Measurements from ENCODE around the gene HLA-DQA1.
"Not testable (repeated sequence)": the region's sequence is repeated elsewhere in the genome, so short reads cannot be mapped to it uniquely, and the experiment has no call there.

Gene HLA-DQA1

DNA sequence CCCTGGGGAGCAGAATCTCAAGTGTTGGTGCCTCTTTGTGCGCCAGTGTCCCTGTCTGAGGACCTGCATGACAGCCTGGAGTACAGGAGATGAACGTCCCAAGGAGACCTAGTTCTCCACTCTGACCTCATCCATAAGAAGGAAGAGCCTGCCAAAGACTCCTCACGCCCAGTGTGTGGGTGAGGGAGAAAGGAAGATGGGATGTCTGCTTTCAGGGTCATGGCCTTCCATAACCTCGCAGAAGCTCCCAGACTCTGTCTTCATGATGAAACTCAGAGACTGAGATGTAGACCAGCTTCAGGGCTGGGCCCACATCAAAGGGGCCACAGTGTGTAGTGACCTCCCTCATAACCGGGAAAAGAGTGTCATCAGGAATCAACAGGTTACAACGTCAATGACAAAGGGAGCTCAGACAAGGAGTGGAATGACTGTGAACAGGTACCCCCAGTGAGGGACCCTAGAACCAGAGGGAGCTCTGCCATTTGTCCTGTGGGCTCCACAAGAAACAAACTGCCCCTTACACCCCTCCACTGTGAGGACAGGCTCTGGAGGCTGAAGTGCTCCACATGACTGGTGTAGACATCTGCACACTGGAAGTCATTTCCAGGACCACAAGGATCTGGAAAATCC lies 21.2 kb downstream of the HLA-DQA1 start:
- DNase-seq (ENCODE audit: low spot score): no peak

DNA sequence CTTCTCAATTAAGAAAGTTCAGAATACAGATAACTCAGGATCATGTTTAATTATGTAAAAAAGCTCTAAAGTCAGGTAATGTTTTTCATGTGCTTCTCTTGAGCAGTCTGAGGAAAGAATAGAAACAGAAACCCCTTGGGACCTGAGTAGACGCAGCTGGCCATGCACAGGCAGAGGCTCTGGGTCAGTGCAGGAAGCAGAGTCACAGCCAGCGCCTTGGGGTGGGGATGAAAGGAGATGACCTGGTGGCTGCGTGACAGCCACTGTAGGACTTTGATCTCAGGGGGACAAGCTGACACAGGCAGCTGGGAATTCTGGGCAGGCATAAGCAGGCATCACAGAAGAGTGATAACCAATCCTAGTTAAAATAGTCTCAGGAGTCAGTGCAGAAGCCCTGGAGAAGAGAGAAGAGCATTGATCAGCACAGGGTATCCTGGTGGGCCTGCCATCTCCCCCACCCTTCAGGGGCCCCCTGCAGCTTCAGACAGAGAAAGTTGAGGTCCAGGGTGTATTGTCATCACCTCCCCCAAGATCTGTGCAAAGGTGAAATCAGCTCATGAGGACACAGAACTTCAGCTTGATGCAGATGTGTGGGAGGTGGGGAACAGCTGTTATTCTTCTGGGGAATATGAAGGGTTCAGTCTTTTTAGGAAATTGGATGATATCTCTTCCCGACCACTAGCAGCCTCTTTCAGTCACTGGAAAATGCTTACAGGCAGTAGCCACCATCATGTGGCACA lies 22.8 kb downstream of the HLA-DQA1 start:
- no peak for DNase-seq (ENCODE audit: low spot score)

DNA sequence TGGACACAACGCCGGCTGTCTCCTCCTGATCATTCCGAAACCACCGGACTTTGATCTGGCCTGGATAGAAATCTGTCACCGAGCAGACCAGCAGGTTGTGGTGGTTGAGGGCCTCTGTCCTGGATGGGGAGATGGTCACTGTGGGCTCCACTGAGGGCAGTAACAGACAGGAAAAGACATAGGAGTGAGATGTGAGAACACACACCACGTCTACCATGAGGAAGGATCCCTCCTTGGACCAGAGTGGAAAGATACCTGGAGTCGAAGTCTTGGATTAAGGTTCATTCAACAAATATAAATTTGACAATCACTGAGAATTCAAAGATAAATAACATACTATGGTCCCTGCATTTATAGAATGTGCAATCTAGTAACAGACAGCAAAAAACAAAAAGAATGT lies 24.9 kb downstream of the HLA-DQA1 start:
- no peak for DNase-seq (ENCODE audit: low spot score)

DNA sequence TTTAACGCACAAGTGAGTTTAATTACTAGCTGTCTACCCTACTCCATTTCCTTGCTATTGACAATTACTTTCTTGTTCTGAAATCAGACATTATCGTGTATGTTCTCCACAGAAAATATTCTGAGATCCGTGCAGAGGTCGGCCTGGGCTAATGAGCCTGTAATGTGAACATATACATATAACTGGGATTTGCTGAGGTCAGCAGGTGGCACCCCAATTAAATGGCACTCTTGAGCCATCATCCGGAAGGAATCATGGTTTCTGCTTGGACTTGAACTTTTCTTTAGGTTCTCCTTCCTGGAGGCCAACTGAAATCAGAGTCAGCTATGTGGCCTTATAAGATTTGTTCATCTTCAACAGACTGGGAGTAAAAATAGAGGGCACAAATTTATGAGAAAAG lies 25.6 kb downstream of the HLA-DQA1 start:
- no peak for DNase-seq (ENCODE audit: low spot score)

DNA sequence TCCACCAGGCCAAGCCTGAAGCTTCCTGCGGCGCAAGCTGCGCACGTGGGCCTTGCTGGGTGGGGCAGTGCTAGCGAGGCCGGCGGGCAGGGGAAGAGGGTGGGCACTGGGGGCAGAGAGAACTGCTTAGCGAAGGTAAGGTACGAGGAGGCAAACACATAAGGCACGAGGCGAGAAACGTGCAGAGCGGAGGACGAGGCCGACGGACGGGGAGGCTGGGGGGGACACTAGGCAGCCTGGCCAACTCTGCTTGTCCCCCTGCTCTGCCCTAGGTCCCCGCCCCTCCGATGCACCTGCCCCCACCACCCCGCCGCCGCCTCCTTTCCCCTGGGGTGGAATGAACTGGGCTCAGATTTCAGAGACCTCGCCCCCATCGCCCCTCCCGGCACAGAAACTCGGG lies 27.1 kb downstream of the HLA-DQA1 start:
- no peak for DNase-seq (ENCODE audit: low spot score)

DNA sequence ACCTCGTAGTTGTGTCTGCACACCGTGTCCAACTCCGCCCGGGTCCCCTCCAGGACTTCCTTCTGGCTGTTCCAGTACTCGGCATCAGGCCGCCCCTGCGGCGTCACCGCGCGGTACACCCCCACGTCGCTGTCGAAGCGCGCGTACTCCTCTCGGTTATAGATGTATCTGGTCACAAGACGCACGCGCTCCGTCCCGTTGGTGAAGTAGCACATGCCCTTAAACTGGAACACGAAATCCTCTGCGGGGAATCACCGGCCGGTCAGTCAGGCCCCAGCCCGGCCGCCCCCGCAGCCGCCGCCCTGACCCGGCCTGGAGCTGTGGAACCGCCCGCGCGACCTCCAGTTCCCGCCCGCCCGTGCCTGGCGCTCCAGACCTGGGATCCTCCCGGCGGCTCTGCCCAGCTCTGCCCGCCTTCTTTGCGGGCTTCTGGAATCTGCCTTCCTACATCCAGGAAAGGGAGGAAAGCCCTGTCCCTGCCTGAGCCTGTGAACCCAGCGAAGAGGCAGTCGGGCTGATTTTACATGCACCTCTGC lies 27.7 kb downstream of the HLA-DQA1 start:
- DNase-seq (ENCODE audit: low spot score): peak; percentile 26

DNA sequence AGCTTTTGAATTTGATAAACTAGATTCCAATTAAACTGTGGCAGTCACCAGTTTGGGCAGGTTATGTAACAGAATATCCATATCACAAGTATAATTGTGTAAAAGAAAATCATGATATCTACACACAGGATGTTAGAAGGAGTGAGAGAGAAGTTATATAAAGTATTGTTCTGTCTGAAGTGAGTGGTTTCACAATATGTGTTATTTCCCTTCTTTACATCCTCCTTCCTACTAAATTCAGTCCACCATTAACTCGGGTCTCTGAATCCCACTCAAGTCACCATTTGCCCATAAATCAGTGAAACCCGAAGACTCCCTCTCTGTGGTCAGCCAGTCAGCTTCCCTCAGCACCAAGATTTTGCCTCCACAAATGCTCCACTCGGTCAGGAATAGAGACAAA lies 28.5 kb downstream of the HLA-DQA1 start:
- no peak for DNase-seq (ENCODE audit: low spot score)

DNA sequence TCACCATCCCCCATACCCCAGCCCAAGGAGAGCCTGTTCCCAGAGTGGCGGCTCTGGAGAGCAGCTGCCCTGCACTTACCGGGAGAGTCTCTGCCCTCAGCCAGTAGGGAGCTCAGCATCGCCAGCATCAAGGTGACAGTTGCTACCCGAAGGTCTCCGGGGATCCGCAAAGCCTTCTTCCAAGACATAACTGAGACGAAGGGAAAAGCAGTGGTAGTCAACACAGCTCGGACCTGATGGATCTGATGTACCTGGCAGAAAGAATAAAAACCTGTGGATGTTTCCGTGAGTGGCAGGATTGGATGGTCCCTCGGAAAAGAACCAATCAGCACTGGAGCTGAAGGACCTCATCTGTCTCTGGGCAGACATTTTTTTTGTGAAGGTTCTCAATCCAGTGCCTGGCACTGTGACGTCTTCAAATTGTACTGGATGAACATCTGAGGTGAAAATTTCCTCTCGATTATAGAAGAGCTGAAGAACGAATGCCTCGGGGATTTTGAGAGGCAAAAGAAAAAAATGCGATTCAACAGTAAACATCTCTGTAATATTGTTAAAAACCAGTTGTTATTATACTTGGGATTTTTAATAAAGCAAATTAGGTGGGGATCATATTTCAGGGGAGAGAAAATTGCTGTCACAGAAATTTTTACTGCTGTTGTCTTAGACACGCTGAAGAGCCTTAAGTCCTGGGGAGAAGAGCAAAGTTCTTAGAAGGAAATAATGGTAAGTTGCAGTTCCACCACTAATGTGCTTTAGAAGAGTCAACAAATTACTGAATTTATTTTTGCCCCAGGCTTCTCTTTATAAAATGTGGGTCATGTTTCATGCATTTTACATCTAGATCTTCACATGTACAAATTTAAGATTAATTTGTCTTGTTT lies 29.5 kb downstream of the HLA-DQA1 start, which contains the start of gene HLA-DQB1:
Gene HLA-DQB1, minus strand, starts transcription at position 238 of the 881 bp plus-strand sequence. Its CDS starts 50 bp downstream, at position 188.
- peak; percentile 33 for DNase-seq (ENCODE audit: low spot score)

DNA sequence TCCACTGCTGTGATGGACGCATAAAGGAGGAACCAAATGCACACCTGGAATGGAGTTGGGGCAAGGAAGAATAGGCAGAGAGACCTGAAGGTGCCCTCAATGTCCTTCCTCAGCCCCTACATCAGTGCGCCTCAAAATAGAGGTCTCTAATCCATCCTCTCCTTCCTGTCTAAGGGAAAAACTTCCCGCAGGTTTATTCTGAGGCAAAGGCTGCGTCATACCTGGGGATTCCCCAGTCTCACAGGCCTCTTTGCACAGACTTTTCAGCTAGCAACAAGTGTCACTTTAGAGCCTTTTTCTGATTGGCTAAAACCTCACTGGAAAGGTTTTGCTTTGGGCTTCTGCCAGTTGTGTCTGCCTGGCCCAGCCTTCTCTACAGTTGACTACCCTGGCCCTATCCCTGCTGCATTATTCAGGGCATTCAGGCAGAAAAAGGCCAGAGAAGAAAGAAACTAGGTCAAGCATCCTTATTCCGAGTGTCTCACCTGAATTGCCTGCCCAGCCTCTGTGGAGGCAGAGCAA lies 31.1 kb downstream of the HLA-DQA1 start:
- DNase-seq (ENCODE audit: low spot score): no peak

DNA sequence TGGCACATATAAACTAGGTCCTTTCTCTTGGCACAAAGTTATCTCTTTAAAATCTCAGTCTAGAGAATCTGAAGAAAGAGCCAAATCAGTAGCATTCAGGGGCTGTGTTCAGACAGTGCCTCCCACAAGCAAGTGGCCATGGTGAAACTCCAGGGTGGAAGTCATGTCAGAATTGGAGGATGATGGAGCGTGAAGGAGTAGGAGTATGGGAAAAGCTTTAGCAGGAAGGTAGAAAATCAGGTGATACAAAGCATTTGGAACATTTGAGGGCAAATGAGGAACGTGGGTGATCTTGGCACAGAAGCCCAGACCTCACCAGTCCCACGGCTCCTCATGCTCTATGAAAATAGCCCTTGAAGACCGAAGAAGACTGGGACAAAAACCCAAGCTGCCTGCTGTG lies 32.0 kb downstream of the HLA-DQA1 start:
- no peak for DNase-seq (ENCODE audit: low spot score)

DNA sequence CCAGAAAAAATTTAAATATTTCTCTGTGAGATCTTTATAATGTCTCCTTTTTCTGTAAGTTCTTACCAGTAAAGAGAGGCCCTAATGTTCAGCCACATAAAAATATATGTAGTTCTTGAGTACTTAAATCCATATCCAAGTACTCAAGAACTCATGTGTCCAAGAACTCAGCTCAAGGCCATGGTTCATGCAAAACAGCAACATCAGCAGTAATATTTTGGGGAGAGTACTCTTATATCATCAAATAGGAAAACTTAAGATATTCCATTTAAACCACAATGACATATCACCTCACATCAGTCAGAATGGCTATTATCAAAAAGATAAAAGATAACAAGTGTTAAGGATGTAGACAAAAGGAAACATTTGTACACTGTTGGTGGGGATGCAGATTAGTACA lies 32.7 kb downstream of the HLA-DQA1 start:
- no peak for DNase-seq (ENCODE audit: low spot score)

DNA sequence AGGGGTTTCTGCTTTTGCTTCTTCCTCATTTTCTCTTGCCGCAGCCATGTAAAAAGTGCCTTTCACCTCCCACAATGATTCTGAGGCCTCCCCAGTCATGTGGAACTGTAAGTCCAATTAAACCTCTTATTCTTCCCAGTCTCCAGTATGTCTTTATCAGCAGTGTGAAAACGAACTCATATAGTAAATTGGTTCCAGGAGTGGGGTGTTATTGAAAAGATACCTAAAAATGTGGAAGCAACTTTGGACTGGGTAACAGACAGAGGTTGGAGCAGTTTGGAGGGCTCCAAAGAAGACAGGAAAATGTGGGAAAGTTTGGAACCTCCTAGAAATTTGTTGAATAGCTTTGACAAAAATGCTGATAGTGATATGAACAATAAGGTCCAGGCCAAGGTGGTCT lies 34.7 kb downstream of the HLA-DQA1 start:
- not testable (repeated sequence) for DNase-seq (ENCODE audit: low spot score)

DNA sequence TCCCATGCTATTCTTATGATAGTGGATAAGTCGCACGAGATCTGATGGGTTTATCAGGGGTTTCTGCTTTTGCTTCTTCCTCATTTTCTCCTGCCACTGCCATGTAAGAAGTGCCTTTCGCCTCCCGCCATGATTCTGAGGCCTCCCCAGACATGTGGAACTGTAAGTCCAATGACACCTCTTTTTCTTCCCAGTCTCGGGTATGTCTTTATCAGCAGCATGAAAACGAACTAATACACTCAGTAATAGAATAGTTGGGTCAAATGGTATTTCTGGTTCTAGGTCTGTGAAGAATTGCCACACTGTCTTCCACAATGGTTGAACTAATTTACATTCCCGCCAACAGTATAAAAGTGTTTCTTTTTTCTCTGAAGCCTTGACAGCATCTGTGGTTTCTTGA lies 36.9 kb downstream of the HLA-DQA1 start:
- not testable (repeated sequence) for DNase-seq (ENCODE audit: low spot score)

DNA sequence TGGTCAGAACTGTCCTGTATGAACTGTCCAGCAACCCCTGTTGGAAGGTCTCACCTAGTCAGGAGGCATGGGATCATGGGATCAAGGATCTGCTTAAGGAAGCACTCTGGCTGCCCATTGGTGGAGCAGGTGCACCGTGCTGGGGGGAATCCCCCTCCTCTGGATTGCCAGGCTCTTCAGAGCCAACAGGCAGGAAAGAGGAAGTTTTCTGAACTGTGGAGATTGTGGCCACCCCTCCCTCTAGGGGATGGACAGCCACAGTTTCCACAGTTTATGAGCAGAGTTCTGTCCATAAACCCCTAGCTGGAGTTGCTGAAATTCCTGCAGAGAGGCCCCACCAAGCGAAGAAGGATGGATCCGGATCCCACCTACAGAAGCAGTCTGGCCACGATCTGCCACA lies 42.3 kb downstream of the HLA-DQA1 start:
- DNase-seq (ENCODE audit: low spot score): no peak

DNA sequence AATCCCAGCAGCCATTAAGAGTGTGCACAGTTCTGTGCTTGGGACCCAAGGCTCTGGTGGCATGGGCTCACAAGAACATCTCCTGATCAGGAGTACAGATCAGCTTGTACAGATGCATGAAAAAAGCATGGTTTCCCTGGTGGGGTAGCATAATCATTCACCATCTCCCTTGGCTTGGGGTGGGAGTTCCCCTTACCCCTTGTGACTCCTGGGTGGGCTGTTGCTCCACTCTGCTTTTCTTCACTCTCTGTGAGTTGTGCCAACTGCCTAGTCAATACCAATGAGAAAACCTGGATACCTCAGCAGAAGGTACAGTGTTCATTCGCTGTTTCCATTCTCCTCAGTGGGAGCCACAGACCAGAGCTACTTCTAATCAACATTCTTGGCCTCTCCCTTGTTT lies 42.8 kb downstream of the HLA-DQA1 start:
- no peak for DNase-seq (ENCODE audit: low spot score)

DNA sequence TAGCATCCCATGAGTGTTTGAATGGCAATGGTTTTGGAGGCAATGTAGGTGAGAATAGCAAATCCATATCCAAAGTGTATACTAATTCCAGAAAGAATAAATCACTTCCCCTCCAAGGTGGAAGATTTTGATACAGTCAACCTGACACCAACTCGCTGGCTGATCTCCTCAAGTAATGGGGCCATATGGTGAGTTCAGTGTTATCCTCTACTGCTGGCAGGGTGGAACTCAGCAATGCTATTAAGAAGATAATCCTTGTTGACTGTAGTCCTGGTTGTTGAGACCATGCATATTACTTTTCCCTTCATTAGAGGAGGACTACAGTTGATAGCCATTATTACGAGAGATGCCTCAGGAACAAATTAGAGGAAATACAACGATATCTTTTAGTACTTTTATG lies 47.0 kb downstream of the HLA-DQA1 start:
- peak; percentile 50 for DNase-seq (ENCODE audit: low spot score)

DNA sequence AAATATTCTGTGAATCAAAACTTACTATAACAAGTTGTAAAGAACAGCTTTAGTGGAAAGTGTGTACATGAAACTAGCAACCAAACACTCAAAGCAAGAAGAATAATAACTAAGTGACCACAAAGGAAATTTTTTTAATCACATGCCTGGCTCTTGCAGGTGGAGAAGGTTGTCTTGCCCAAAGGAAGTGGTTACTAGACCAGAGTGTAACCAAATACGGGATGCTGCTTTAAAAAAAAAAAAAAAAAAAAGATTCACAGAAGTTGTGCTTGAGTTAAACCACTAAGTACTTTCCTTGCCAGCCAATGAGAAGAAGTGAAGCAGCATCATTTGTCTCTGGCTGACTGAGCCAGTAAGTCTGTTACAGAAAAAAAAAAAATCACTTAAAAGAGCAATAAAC lies 48.4 kb downstream of the HLA-DQA1 start:
- no peak for DNase-seq (ENCODE audit: low spot score)

DNA sequence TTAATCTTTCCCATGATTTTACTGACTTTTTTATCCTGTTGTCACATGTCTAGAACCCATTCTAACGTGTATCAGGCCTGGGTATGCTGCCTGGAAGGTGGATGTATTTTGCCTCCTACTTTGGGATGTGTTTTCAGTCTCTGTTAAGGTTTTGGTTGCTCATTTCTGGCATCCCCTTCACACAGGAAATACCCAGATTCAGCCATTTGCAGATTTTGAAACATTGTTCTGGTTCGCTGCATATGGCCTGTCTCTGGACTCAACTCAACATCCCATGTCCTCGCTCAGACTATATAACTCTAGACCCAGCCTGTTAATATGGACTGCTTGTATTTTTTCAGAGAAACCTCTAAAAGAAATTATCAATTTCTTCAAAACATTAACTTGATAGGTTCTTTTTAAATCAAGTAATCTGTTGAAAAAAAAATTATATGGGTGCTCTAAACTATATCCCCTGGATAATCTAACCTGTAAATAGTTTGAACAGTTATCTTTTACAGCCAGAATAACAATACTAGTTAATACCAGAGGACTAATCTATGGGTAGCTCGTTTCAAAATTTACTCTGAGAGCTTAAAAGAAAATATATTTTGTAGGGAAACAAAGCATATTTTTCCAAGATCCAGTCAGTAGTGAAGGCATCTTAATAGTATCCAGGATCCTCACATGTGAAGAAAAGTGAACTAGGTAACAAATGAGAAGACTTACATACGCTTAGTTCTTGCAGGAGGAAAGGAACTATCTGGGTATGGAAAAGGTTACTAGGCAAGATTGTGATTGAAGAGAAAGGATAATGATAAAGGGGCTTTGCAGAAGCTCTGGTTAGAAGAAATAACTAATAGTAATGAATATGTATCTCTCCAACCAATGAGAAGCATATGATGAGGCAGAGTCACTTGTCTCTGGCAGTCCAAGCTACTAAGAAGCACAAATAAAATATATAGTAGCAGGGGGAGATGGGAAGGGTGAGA lies 52.6 kb downstream of the HLA-DQA1 start:
- DNase-seq (ENCODE audit: low spot score): no peak

DNA sequence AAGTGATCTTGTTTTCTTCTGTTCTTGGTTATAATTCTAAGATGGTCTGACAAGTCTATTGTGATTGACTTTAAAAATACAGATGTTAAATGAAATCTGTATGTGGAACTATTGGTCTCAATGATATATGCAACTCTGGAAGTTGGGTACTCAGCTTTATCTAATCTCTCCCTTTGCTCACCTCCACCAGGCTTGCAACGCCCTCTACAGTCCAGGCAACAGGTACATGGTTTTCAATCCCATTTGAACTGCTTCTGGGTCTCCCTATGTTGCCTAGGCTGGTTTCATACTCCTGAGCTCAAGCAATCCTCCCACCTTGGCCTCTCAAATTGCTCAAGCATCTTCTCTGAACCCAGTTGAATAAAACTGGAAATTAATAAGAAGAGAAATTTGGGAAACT lies 54.8 kb downstream of the HLA-DQA1 start:
- no peak for DNase-seq (ENCODE audit: low spot score)

Data from D341Med (cell line).